ENCODE data around the gene SERPING1.

The SERPING1 gene

GRCh38 chr11:57597916-57598830 lies 688 bp downstream of the SERPING1 start:
- DNase-seq (ENCODE audit: insufficient read length, low spot score), result no peak
- FAIRE-seq, result no peak
- no peak for TF ChIP-seq CTCF (IDR thresholded peaks at IDR 0.05; ENCODE audit: insufficient read depth, missing control alignments)

GRCh38 chr11:57598831-57599155 lies 1.3 kb downstream of the SERPING1 start:
- TF ChIP-seq CTCF (IDR thresholded peaks at IDR 0.05; ENCODE audit: insufficient read depth, missing control alignments), result no peak
- FAIRE-seq (no peak), DNase-seq (ENCODE audit: insufficient read length, low spot score) (no peak)

GRCh38 chr11:57599381-57599780 lies 1.9 kb downstream of the SERPING1 start:
- FAIRE-seq (no peak), DNase-seq (ENCODE audit: insufficient read length, low spot score) (no peak)
- no peak for TF ChIP-seq CTCF (IDR thresholded peaks at IDR 0.05; ENCODE audit: insufficient read depth, missing control alignments)

- no peak for TF ChIP-seq CTCF (IDR thresholded peaks at IDR 0.05; ENCODE audit: insufficient read depth, missing control alignments)
- DNase-seq (ENCODE audit: insufficient read length, low spot score) (peak; percentile 56), FAIRE-seq (no peak)
These were observed 3.8 kb downstream of the SERPING1 start for GRCh38 chr11:57601297-57601696.

- FAIRE-seq (no peak), DNase-seq (ENCODE audit: insufficient read length, low spot score) (no peak)
These were observed 7.0 kb downstream of the SERPING1 start for GRCh38 chr11:57604296-57605027.

GRCh38 chr11:57605028-57605420 lies 7.5 kb downstream of the SERPING1 start:
- TF ChIP-seq CTCF (IDR thresholded peaks at IDR 0.05; ENCODE audit: insufficient read depth, missing control alignments), result no peak
- FAIRE-seq, result no peak
- no peak for DNase-seq (ENCODE audit: insufficient read length, low spot score)

More at GRCh38 chr11:57604296-57605027, 7.0 kb downstream of the SERPING1 start:
- no peak for TF ChIP-seq CTCF (IDR thresholded peaks at IDR 0.05; ENCODE audit: insufficient read depth, missing control alignments)

GRCh38 chr11:57610170-57610569 lies 12.7 kb downstream of the SERPING1 start:
- no peak for DNase-seq (ENCODE audit: insufficient read length, low spot score)
- no peak for TF ChIP-seq CTCF (IDR thresholded peaks at IDR 0.05; ENCODE audit: insufficient read depth, missing control alignments)

More at GRCh38 chr11:57610170-57610569, 12.7 kb downstream of the SERPING1 start:
- no peak for FAIRE-seq
